Measurements from ENCODE around the gene SAMSN1. TPM values are rescaled to one million over a fixed set of nuclear protein-coding genes. Genes with fewer than 3 reads are reported as not detected.
"Not testable (repeated sequence)": the region's sequence is repeated elsewhere in the genome, so short reads cannot be mapped to it uniquely, and the experiment has no call there.

SAMSN1 gene
- total RNA-seq, 6 experiments from 2014 or later = 1.2 to 7.4 (median 3.0) TPM

DNA sequence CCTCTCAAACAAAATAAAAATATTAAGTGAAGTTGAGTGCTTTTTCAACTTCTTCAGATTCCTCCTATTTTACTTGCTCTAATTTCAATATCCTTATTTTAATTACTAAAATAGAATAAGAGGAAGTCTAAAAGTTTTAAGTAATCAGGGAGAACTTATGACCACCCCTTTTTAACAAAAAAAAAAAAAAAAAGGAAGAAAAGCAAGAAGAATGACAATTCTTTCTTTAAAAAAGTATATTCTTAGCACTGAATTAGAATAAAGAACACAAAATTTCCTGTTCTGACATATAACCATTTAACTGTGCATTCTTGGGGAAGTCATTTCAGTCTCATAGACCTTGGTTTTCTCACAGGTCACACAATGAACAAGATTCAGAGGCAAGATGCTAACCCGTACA is 46.8 kb downstream of the SAMSN1 start:
- no peak for DNase-seq
- no peaks in the 10 kb centered on the region for H3K4me1 ChIP-seq
- intact Hi-C loops (cut with DNase I) = no loop called here
- no peaks in the 10 kb centered on the region for H3K27me3 ChIP-seq
- no peak overlapping the region for H3K4me3 ChIP-seq
- TF ChIP-seq POLR2A (IDR thresholded peaks at IDR 0.05) = no peak
- TF ChIP-seq, protein P1, sequence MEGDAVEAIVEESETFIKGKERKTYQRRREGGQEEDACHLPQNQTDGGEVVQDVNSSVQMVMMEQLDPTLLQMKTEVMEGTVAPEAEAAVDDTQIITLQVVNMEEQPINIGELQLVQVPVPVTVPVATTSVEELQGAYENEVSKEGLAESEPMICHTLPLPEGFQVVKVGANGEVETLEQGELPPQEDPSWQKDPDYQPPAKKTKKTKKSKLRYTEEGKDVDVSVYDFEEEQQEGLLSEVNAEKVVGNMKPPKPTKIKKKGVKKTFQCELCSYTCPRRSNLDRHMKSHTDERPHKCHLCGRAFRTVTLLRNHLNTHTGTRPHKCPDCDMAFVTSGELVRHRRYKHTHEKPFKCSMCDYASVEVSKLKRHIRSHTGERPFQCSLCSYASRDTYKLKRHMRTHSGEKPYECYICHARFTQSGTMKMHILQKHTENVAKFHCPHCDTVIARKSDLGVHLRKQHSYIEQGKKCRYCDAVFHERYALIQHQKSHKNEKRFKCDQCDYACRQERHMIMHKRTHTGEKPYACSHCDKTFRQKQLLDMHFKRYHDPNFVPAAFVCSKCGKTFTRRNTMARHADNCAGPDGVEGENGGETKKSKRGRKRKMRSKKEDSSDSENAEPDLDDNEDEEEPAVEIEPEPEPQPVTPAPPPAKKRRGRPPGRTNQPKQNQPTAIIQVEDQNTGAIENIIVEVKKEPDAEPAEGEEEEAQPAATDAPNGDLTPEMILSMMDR (IDR thresholded peaks at IDR 0.05) = no peak
- H3K9me3 ChIP-seq = no peaks in the 10 kb centered on the region
- 50% methylated on average over 1 of the region's 1 CpG for WGBS (ENCODE audit: insufficient coverage, low coverage, low lambda C conversion rate, missing lambda C conversion rate)
- no peak for ATAC-seq
- no peaks in the 10 kb centered on the region for H3K36me3 ChIP-seq
- no peak overlapping the region for H3K27ac ChIP-seq

DNA sequence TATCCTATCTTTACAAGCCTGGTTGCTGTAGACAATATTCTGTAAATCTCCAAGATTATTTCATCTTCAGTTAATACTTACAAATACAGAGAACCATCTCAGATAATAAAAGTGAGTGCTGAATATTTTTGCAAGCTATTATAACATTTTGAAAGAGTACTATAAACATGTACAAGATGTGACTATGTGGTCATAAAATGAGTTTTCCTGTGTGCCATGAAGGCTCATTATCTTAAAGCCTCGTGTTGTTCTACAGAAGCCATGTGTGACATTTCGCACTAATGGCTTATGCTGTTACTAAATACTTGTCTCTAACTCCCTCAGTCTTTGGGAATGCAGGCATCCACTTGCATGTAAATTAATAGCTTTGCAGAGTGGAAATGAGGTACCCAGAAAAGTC is 48.3 kb downstream of the SAMSN1 start:
- no peak for TF ChIP-seq POLR2A (IDR thresholded peaks at IDR 0.05)
- TF ChIP-seq, protein P1 (IDR thresholded peaks at IDR 0.05) = no peak
- Histone ChIP-seq H3K27ac (no peak overlapping the region), H3K27me3 (no peaks in the 10 kb centered on the region), H3K4me1 (no peaks in the 10 kb centered on the region), H3K4me3 (no peak overlapping the region), H3K36me3 (no peaks in the 10 kb centered on the region), H3K9me3 (no peaks in the 10 kb centered on the region)
- WGBS (ENCODE audit: insufficient coverage, low coverage, low lambda C conversion rate, missing lambda C conversion rate) = 53% methylated on average over 2 of the region's 2 CpGs
- intact Hi-C loops (cut with DNase I) = no loop called here
- ATAC-seq (no peak), DNase-seq (no peak)

DNA sequence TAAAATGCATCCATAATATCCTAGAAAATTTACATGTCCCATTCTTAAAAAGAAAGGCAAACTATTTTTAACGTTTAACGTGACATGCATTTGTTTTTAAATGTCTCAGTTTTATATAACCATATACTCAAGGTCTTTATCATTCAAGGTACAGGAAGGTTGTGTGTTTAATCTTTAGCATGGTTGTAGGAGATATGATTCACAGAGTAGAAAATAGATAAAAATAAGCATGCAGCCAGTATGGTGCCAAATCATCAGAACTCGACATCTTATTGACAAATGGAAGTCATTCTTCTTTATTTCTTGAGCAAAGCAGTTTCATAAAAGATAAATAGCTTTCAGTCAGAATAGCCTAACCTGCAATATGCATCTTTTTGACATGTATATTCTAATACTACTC is 51.0 kb downstream of the SAMSN1 start:
- Histone ChIP-seq H3K4me1 (no peaks in the 10 kb centered on the region), H3K27me3 (no peaks in the 10 kb centered on the region), H3K36me3 (no peaks in the 10 kb centered on the region), H3K27ac (no peak overlapping the region), H3K4me3 (no peak overlapping the region), H3K9me3 (no peaks in the 10 kb centered on the region)
- DNase-seq (no peak), ATAC-seq (no peak)
- TF ChIP-seq POLR2A (IDR thresholded peaks at IDR 0.05) = no peak
- TF ChIP-seq, protein P1 (IDR thresholded peaks at IDR 0.05) = no peak
- intact Hi-C loops (cut with DNase I) = no loop called here
- 58% methylated on average over 3 of the region's 3 CpGs for WGBS (ENCODE audit: insufficient coverage, low coverage, low lambda C conversion rate, missing lambda C conversion rate)

DNA sequence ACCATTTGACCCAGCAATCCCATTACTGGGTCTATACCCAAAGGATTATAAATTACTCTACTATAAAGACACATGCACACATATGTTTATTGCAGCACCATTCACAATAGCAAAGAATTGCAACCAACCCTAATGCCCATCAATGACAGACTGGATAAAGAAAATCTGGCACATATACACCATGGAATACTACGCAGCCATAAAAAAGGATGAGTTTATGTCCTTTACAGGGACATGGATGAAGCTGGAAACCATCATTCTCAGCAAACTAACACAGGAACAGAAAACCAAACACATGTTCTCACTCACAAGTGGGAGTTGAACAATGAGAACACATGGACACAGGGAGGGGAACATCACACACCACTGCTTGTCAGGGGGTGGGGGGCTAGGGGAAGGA is 51.9 kb downstream of the SAMSN1 start:
- ATAC-seq; H3K27ac ChIP-seq; intact Hi-C loops (cut with DNase I); H3K9me3 ChIP-seq; H3K4me1 ChIP-seq; H3K27me3 ChIP-seq; DNase-seq; H3K4me3 ChIP-seq; H3K36me3 ChIP-seq: not testable (repeated sequence)
- 82% methylated on average over 1 of the region's 1 CpG for WGBS (ENCODE audit: insufficient coverage, low coverage, low lambda C conversion rate, missing lambda C conversion rate)

DNA sequence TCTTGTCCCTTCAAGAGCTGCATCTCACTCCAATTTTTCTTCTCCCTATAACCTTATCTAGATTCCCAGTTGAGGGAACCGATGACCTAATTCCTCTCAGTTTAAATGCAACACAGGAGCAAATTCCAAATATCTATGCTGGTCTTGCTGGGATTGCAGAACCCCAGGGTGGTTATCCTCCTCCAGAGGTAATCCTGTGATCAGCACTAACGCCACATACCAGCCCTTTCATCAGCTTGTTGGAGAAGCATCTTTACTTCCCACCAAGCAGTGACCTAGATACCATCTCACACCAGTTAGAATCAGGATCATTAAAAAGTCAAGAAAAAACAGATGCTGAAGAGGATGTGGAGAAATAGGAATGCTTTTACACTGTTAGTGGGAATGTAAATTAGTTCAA is 52.4 kb downstream of the SAMSN1 start:
- Histone ChIP-seq H3K36me3 (no peaks in the 10 kb centered on the region), H3K27me3 (no peaks in the 10 kb centered on the region), H3K9me3 (no peaks in the 10 kb centered on the region), H3K4me1 (no peaks in the 10 kb centered on the region), H3K4me3 (no peak overlapping the region), H3K27ac (no peak overlapping the region)
- TF ChIP-seq POLR2A (IDR thresholded peaks at IDR 0.05) = no peak
- TF ChIP-seq, protein P1 (IDR thresholded peaks at IDR 0.05) = no peak
- ATAC-seq (no peak), DNase-seq (no peak)
- 37% methylated on average over 2 of the region's 2 CpGs for WGBS (ENCODE audit: insufficient coverage, low coverage, low lambda C conversion rate, missing lambda C conversion rate)
- intact Hi-C loops (cut with DNase I) = no loop called here

All from right lobe of liver (tissue), 6 donors.